Measurements from ENCODE around the gene IL6R. TPM values are rescaled to one million over a fixed set of nuclear protein-coding genes. Genes with fewer than 3 reads are reported as not detected.

IL6R gene
- total RNA-seq, 2 experiments from 2014 or later: 2.2 to 2.5 TPM

GRCh38 chr1:154403261-154403943, 1.7 kb upstream of the IL6R start:
- Mint-ChIP-seq H3K27me3 (no peaks in the 10 kb centered on the region), H3K4me1 (ENCODE audit: low read depth) (peaks cover 72% of the 10 kb centered on the region), H3K36me3 (ENCODE audit: low read depth) (no peaks in the 10 kb centered on the region), H3K9me3 (no peaks in the 10 kb centered on the region), H3K27ac (peak overlapping the region; percentile 43), H3K4me3 (no peak overlapping the region)
- POLR2A ChIA-PET: interaction anchor here (0.7 to 1.5 kb wide), 7 partner anchors 16 to 69 kb away, joined by 3 to 6 read pairs (median 3); no protein-coding TSS in a partner anchor
- DNase-seq (peak; percentile 50), ATAC-seq (no peak)
- no peak for TF ChIP-seq CTCF (IDR thresholded peaks at IDR 0.05)
- intact Hi-C loops (cut with micrococcal nuclease): no loop called here
- CTCF ChIA-PET: interaction anchor here (0.7 to 2.1 kb wide), 19 partner anchors 12 to 204 kb away, joined by 3 to 11 read pairs (median 4); partner anchors contain the start of gene ATP8B2

GRCh38 chr1:154403983-154404382, 1.2 kb upstream of the IL6R start:
- intact Hi-C loops (cut with micrococcal nuclease): no loop called here
- DNase-seq (no peak), ATAC-seq (no peak)
- ChIA-PET POLR2A (interaction anchor here (0.9 to 1.5 kb wide), 6 partner anchors 17 to 69 kb away, joined by 3 to 6 read pairs (median 4); no protein-coding TSS in a partner anchor), CTCF (interaction anchor here (0.7 to 2.1 kb wide), 16 partner anchors 11 to 205 kb away, joined by 3 to 11 read pairs (median 4); partner anchors contain the start of gene ATP8B2)
- no peaks in the 10 kb centered on the region for H3K36me3 Mint-ChIP-seq (ENCODE audit: low read depth)
- no peak overlapping the region for H3K4me3 Mint-ChIP-seq
- peaks cover 78% of the 10 kb centered on the region for H3K4me1 Mint-ChIP-seq (ENCODE audit: low read depth)
- H3K27ac Mint-ChIP-seq: peak overlapping the region; percentile 25
- no peaks in the 10 kb centered on the region for H3K9me3 Mint-ChIP-seq
- no peak for TF ChIP-seq CTCF (IDR thresholded peaks at IDR 0.05)
- no peaks in the 10 kb centered on the region for H3K27me3 Mint-ChIP-seq

- Mint-ChIP-seq H3K36me3 (ENCODE audit: low read depth) (no peaks in the 10 kb centered on the region), H3K9me3 (no peaks in the 10 kb centered on the region), H3K4me1 (ENCODE audit: low read depth) (peaks cover 84% of the 10 kb centered on the region), H3K4me3 (peak overlapping the region; percentile 70), H3K27ac (peak overlapping the region; percentile 55), H3K27me3 (no peaks in the 10 kb centered on the region)
- POLR2A ChIA-PET: interaction anchor here (0.9 to 1.5 kb wide), 3 partner anchors 17 to 70 kb away, joined by 3 to 5 read pairs (median 3); no protein-coding TSS in a partner anchor
- CTCF ChIA-PET: interaction anchor here (0.9 to 2.1 kb wide), 9 partner anchors 11 to 79 kb away, joined by 3 to 10 read pairs (median 4); partner anchors contain the start of gene ATP8B2
- no peak for TF ChIP-seq CTCF (IDR thresholded peaks at IDR 0.05)
- intact Hi-C loops (cut with micrococcal nuclease): no loop called here
- peak; percentile 26 for DNase-seq
- ATAC-seq: peak; percentile 1
Measured at GRCh38 chr1:154404511-154404931, 622 bp upstream of the IL6R start.

GRCh38 chr1:154405747-154406571, 816 bp downstream of the IL6R start:
- Mint-ChIP-seq H3K9me3 (no peaks in the 10 kb centered on the region), H3K4me3 (peak overlapping the region; percentile 70), H3K27me3 (no peaks in the 10 kb centered on the region), H3K27ac (peak overlapping the region; percentile 78), H3K4me1 (ENCODE audit: low read depth) (peaks cover 88% of the 10 kb centered on the region), H3K36me3 (ENCODE audit: low read depth) (no peaks in the 10 kb centered on the region)
- peak; percentile 37 for ATAC-seq
- DNase-seq: peak; percentile 85
- intact Hi-C loops (cut with micrococcal nuclease): loop anchor here (2.0 to 5.0 kb wide), 2 partner anchors 33 to 54 kb away; no protein-coding TSS in a partner anchor
- TF ChIP-seq CTCF (IDR thresholded peaks at IDR 0.05): no peak
- CTCF ChIA-PET: interaction anchor here (1.9 to 3.8 kb wide), 5 partner anchors 12 to 71 kb away, joined by 6 to 20 read pairs (median 7); no protein-coding TSS in a partner anchor
- POLR2A ChIA-PET: interaction anchor here (0.6 to 5.3 kb wide), 7 partner anchors 13 to 140 kb away, joined by 3 to 39 read pairs (median 3); no protein-coding TSS in a partner anchor
